ENCODE data around the gene TTC27. TPM values are rescaled to one million over a fixed set of nuclear protein-coding genes. Genes with fewer than 3 reads are reported as not detected.

TTC27 gene
- total RNA-seq, 6 donors from 2014 or later: 9.4 to 24.0 (median 12.3) TPM

- no peaks in the 10 kb centered on the region for H3K27me3 ChIP-seq
- 83 to 84% methylated on average over 1 of the region's 1 CpG for WGBS, 2 donors
- H3K27ac ChIP-seq: no peak overlapping the region
- ATAC-seq (ENCODE audit: low FRiP score in 2 of 2): no peak
- H3K9me3 ChIP-seq: no peaks in the 10 kb centered on the region
- H3K4me3 ChIP-seq: no peak overlapping the region
- H3K4me1 ChIP-seq: peaks cover 0 to 10% (median 6%) of the 10 kb centered on the region in 4 donors
- H3K36me3 ChIP-seq: peaks cover 0 to 8% (median 2%) of the 10 kb centered on the region in 4 donors
- no peak for DNase-seq
- no peak for TF ChIP-seq POLR2A (IDR thresholded peaks at IDR 0.05)
- TF ChIP-seq POLR2AphosphoS5 (IDR thresholded peaks at IDR 0.05): no peak
- TF ChIP-seq CTCF (IDR thresholded peaks at IDR 0.05): no peak
- TF ChIP-seq EP300 (IDR thresholded peaks at IDR 0.05): no peak
Measured at GRCh38 chr2:32755666-32756065, 127.8 kb downstream of the TTC27 start.

GRCh38 chr2:32756074-32756727, 128.4 kb downstream of the TTC27 start:
- ATAC-seq (ENCODE audit: low FRiP score in 2 of 2) (no peak), DNase-seq (no peak)
- Histone ChIP-seq H3K4me3 (no peak overlapping the region), H3K4me1 (peaks cover 0 to 10% (median 6%) of the 10 kb centered on the region in 4 donors), H3K27me3 (no peaks in the 10 kb centered on the region), H3K9me3 (no peaks in the 10 kb centered on the region), H3K27ac (no peak overlapping the region), H3K36me3 (peaks cover 0 to 11% (median 3%) of the 10 kb centered on the region in 4 donors)
- whole genome bisulfite sequencing, 2 donors: 64 to 75% methylated on average over 7 of the region's 7 CpGs
- TF ChIP-seq EP300 (IDR thresholded peaks at IDR 0.05) (no peak), POLR2A (IDR thresholded peaks at IDR 0.05) (no peak), CTCF (IDR thresholded peaks at IDR 0.05) (no peak)

- ATAC-seq (ENCODE audit: low FRiP score in 2 of 2) (peak; percentile 59 to 74), DNase-seq (peak in 1 of 2 donors; percentile 39)
- no peak for TF ChIP-seq POLR2A (IDR thresholded peaks at IDR 0.05)
- TF ChIP-seq EP300 (IDR thresholded peaks at IDR 0.05): no peak
- no peak for TF ChIP-seq CTCF (IDR thresholded peaks at IDR 0.05)
- TF ChIP-seq POLR2AphosphoS5 (IDR thresholded peaks at IDR 0.05): no peak
- no peaks in the 10 kb centered on the region for H3K27me3 ChIP-seq
- peaks cover 0 to 11% (median 3%) of the 10 kb centered on the region in 4 donors for H3K36me3 ChIP-seq
- 66 to 73% methylated on average over 11 of the region's 11 CpGs for WGBS, 2 donors
- no peak overlapping the region for H3K4me3 ChIP-seq
- H3K9me3 ChIP-seq: no peaks in the 10 kb centered on the region
- H3K4me1 ChIP-seq: no peaks in the 10 kb centered on the region
- H3K27ac ChIP-seq: no peak overlapping the region
Measured at GRCh38 chr2:32758232-32758631, 130.4 kb downstream of the TTC27 start.

GRCh38 chr2:32760628-32761027, 132.8 kb downstream of the TTC27 start:
- TF ChIP-seq POLR2A (IDR thresholded peaks at IDR 0.05): no peak
- TF ChIP-seq EP300 (IDR thresholded peaks at IDR 0.05): no peak
- TF ChIP-seq POLR2AphosphoS5 (IDR thresholded peaks at IDR 0.05): no peak
- no peak for TF ChIP-seq CTCF (IDR thresholded peaks at IDR 0.05)
- no peaks in the 10 kb centered on the region for H3K4me1 ChIP-seq
- H3K4me3 ChIP-seq: no peak overlapping the region
- H3K9me3 ChIP-seq: no peaks in the 10 kb centered on the region
- no peak for DNase-seq
- H3K27me3 ChIP-seq: no peaks in the 10 kb centered on the region
- H3K27ac ChIP-seq: no peak overlapping the region
- no peak for ATAC-seq (ENCODE audit: low FRiP score in 2 of 2)
- H3K36me3 ChIP-seq: peaks cover 0 to 11% (median 3%) of the 10 kb centered on the region in 4 donors
- 84 to 96% methylated on average over 4 of the region's 4 CpGs for WGBS, 2 donors
